H1 (cell line): ENCODE results near the gene DEDD2. TPM values are rescaled to one million over a fixed set of nuclear protein-coding genes. Genes with fewer than 3 reads are reported as not detected.

Experiments
- CTCF ChIA-PET: fragments of 300-600 bp; sonication (Branson Sonifier 250); formaldehyde crosslinking; loops from one replicate; lab custom pipeline; 2021; ENCODE audit not compliant: partially characterized antibody; lab: Charles Lee
- POLR2A ChIA-PET: fragments of 300-600 bp; sonication (Branson Sonifier 250); formaldehyde crosslinking; loops from one replicate; lab custom pipeline; 2021; ENCODE audit warnings: inconsistent platforms; ENCODE audit not compliant: partially characterized antibody; lab: Charles Lee
- DNase-seq, 2 experiments: peaks; one replicate each; pipeline versions ENCODE4 v3.0.0 to v3.0.0-alpha.2; 2010 to 2022; ENCODE audit warnings: low spot score in 2 of 2, low read depth in 1 of 2, mixed read lengths in 1 of 2
- FAIRE-seq: peaks from 2 replicates; lab custom pipeline; 2011; peaks lifted over from hg19 to GRCh38; lab: Jason Lieb, UNC
- H2AFZ ChIP-seq: 2 replicates; pipeline ENCODE4 v1.8.1; 2012; ENCODE audit warnings: low read length, inconsistent platforms
- H2AK5ac ChIP-seq: 2 replicates; pipeline ENCODE4 v1.6.1; 2013; ENCODE audit warnings: low read depth, low read length
- H2BK120ac ChIP-seq: replicated peaks from 2 replicates; pipeline ENCODE3; 2013; ENCODE audit warnings: low read depth, low read length, inconsistent platforms
- H2BK12ac ChIP-seq: 2 replicates; pipeline ENCODE4 v1.6.1; 2013; ENCODE audit warnings: low read depth, low read length
- H2BK15ac ChIP-seq: 2 replicates; pipeline ENCODE4 v1.6.1; 2013; ENCODE audit warnings: low read length
- H2BK20ac ChIP-seq: 2 replicates; pipeline ENCODE4 v1.6.1; 2013; ENCODE audit warnings: low read length
- H2BK5ac ChIP-seq: 2 replicates; pipeline ENCODE4 v1.6.1; 2013; ENCODE audit warnings: low read depth, low read length
- H3K14ac ChIP-seq: 2 replicates; pipeline ENCODE4 v1.6.1; 2013; ENCODE audit warnings: inconsistent platforms; ENCODE audit not compliant: insufficient read length
- H3K18ac ChIP-seq: 2 replicates; pipeline ENCODE4 v1.6.1; 2013; ENCODE audit warnings: low read length; ENCODE audit errors: extremely low read depth
- H3K23ac ChIP-seq: 2 replicates; pipeline ENCODE4 v1.6.1; 2013; ENCODE audit warnings: inconsistent platforms; ENCODE audit not compliant: insufficient read length
- H3K23me2 ChIP-seq: 2 replicates; pipeline ENCODE4 v1.6.1; 2013; ENCODE audit warnings: low read depth, low read length
- H3K27ac ChIP-seq: 2 replicates; pipeline ENCODE4 v1.6.1; 2011; ENCODE audit warnings: low read depth, low read length, inconsistent platforms
- H3K27me3 ChIP-seq, 4 experiments: replicated peaks in 1 of 4; 1 replicate in 1 of 4; 2 replicates in 3 of 4; pipeline versions ENCODE4 v1.6.1 to v1.8.1; 2011 to 2013; ENCODE audit warnings: low read length in 3 of 4, mild to moderate bottlenecking in 3 of 4, inconsistent platforms in 2 of 4, mixed read lengths in 2 of 4, moderate library complexity in 1 of 4; ENCODE audit not compliant: control insufficient read depth in 3 of 4, insufficient read depth in 3 of 4; ENCODE audit errors: extremely low read depth in 1 of 4
- H3K36me3 ChIP-seq, 4 experiments: 2 replicates each; pipeline versions ENCODE4 v1.6.1 to v1.8.1; 2011 to 2013; ENCODE audit warnings: mild to moderate bottlenecking in 4 of 4, low read length in 3 of 4, moderate library complexity in 2 of 4, control low read depth in 1 of 4, inconsistent platforms in 1 of 4; ENCODE audit not compliant: insufficient read depth in 4 of 4, control insufficient read depth in 2 of 4
- H3K4ac ChIP-seq: replicated peaks from 2 replicates; pipeline ENCODE3; 2013; ENCODE audit warnings: low read length, low read depth, mixed read lengths, inconsistent platforms; ENCODE audit not compliant: insufficient read length
- H3K4me1 ChIP-seq, 4 experiments: replicated peaks in 1 of 4; 1 replicate in 1 of 4; 2 replicates in 3 of 4; pipeline versions ENCODE4 v1.6.1 to v1.8.1; 2011 to 2013; ENCODE audit warnings: low read length in 3 of 4, inconsistent platforms in 2 of 4, mixed read lengths in 1 of 4; ENCODE audit not compliant: insufficient read depth in 4 of 4, control insufficient read depth in 3 of 4
- H3K4me2 ChIP-seq, 2 experiments: 2 replicates each; pipeline versions ENCODE4 v1.6.1 to v1.8.1; 2011 to 2013; ENCODE audit warnings: low read depth in 2 of 2, low read length in 2 of 2, control low read depth in 1 of 2, inconsistent platforms in 1 of 2, mild to moderate bottlenecking in 1 of 2; ENCODE audit not compliant: insufficient read depth in 1 of 2
- H3K4me3 ChIP-seq, 4 experiments: fragments of 200-600, 300-600 bp in 1 of 4; sonication (generic), shearing (Covaris generic), sonication (Bioruptor Twin) in 1 of 4; 2 replicates each; pipeline versions ENCODE4 v1.5.1 to v1.8.1; 2011 to 2016; ENCODE audit warnings: low read length in 4 of 4, low read depth in 3 of 4, control low read depth in 2 of 4, inconsistent platforms in 2 of 4, mild to moderate bottlenecking in 2 of 4, mixed read lengths in 1 of 4, moderate library complexity in 1 of 4; ENCODE audit not compliant: insufficient read depth in 2 of 4; ENCODE audit errors: extremely low read depth in 1 of 4
- H3K56ac ChIP-seq: replicated peaks from 2 replicates; pipeline ENCODE3; 2013; ENCODE audit warnings: low read depth, mild to moderate bottlenecking, mixed read lengths, low read length, inconsistent platforms; ENCODE audit not compliant: insufficient read length
- H3K79me1 ChIP-seq: 2 replicates; pipeline ENCODE4 v1.6.1; 2013; ENCODE audit warnings: low read depth, low read length, control low read depth
- H3K79me2 ChIP-seq, 2 experiments: 2 replicates each; pipeline versions ENCODE4 v1.6.1 to v1.8.1; 2012 to 2013; ENCODE audit warnings: low read length in 2 of 2, mild to moderate bottlenecking in 2 of 2, inconsistent platforms in 1 of 2; ENCODE audit not compliant: insufficient read depth in 2 of 2, control insufficient read depth in 1 of 2
- H3K9ac ChIP-seq, 4 experiments: replicated peaks in 1 of 4; 1 replicate in 1 of 4; 2 replicates in 3 of 4; pipeline versions ENCODE4 v1.6.1 to v1.8.1; 2011 to 2013; ENCODE audit warnings: low read depth in 3 of 4, low read length in 3 of 4, control low read depth in 2 of 4, mild to moderate bottlenecking in 2 of 4, moderate library complexity in 2 of 4, inconsistent platforms in 1 of 4; ENCODE audit errors: extremely low read depth in 1 of 4
- H3K9me3 ChIP-seq, 2 experiments: 2 replicates each; pipeline versions ENCODE4 v1.6.1 to v1.8.1; 2012 to 2013; ENCODE audit warnings: mild to moderate bottlenecking in 2 of 2, moderate library complexity in 2 of 2, control low read depth in 1 of 2, inconsistent platforms in 1 of 2, low read depth in 1 of 2, low read length in 1 of 2, mixed read lengths in 1 of 2; ENCODE audit not compliant: insufficient read depth in 2 of 2
- H4K20me1 ChIP-seq, 2 experiments: replicated peaks in 1 of 2; 2 replicates each; pipeline versions ENCODE3 to v1.8.1; 2011 to 2013; ENCODE audit warnings: inconsistent platforms in 2 of 2, low read length in 2 of 2, mild to moderate bottlenecking in 1 of 2; ENCODE audit not compliant: insufficient read depth in 2 of 2, control insufficient read depth in 1 of 2
- H4K5ac ChIP-seq: 2 replicates; pipeline ENCODE4 v1.6.1; 2013; ENCODE audit warnings: low read length, low read depth, mixed read lengths, inconsistent platforms; ENCODE audit not compliant: insufficient read length
- H4K8ac ChIP-seq: 2 replicates; pipeline ENCODE4 v1.8.0; 2013; ENCODE audit warnings: mild to moderate bottlenecking, moderate library complexity, low read length, inconsistent platforms; ENCODE audit not compliant: insufficient read depth; ENCODE audit errors: extremely low read depth
- H4K91ac ChIP-seq: replicated peaks from 2 replicates; pipeline ENCODE3; 2013; ENCODE audit warnings: low read length, mixed read lengths, inconsistent platforms; ENCODE audit not compliant: insufficient read length
- CHD2 ChIP-seq: IDR thresholded peaks from 2 replicates; pipeline ENCODE4 v1.6.1; 2012; ENCODE audit warnings: low read length, improper control_type of control experiment
- EGR1 ChIP-seq: IDR thresholded peaks from 2 replicates; pipeline ENCODE4 v1.6.1; 2011; ENCODE audit warnings: low read depth, low read length, borderline replicate concordance
- GABPA ChIP-seq: IDR thresholded peaks from 2 replicates; pipeline ENCODE4 v1.6.1; 2011; ENCODE audit warnings: mild to moderate bottlenecking, low read length, moderate library complexity, borderline replicate concordance; ENCODE audit not compliant: insufficient read depth
- WGBS, 2 experiments: shearing (Covaris generic) in 1 of 2; methylation state at CpG; one replicate each; pipeline versions ENCODE4 v1.1.6 to v1.1.7; 2013 to 2015; ENCODE audit warnings: low lambda C conversion rate in 2 of 2, mixed read lengths in 2 of 2, inconsistent platforms in 1 of 2, low coverage in 1 of 2, missing lambda C conversion rate in 1 of 2; ENCODE audit not compliant: insufficient replicate concordance in 2 of 2, insufficient coverage in 1 of 2, insufficient read length in 1 of 2; ENCODE audit errors: extremely low coverage in 1 of 2, missing lambda C conversion rate in 1 of 2; 5-methylcytosine and 5-hydroxymethylcytosine counted together
- polyA plus RNA-seq, 7 experiments: library from polyadenylated mRNA; depleted of rRNA in 3 of 7; stranded (reverse) in 5 of 7; unstranded in 2 of 7; fragments of >200 nt in 5 of 7; fragments of 200-250 nt in 2 of 7; gene quantifications; 1 replicate in 5 of 7; 2 replicates in 1 of 7; 4 replicates in 1 of 7; pipeline versions ENCODE4 v1.2.1 to v1.2.3, GENCODE V29; 2011 to 2013; ENCODE audit warnings: missing spikeins in 2 of 7, mixed read lengths in 2 of 7
- total RNA-seq: library from RNA; stranded (reverse); fragmentation: NEBNext Ultra II Directional; extraction: Animal tissue kit (Norgen Biotek cat#: 25700); gene quantifications from 2 replicates; pipeline ENCODE4 v1.2.1, GENCODE V29; 2021

DEDD2 gene
- total and polyA plus RNA-seq, 2 of the 8 experiments (the other 6 are each of a cell fraction or from before 2014, with no cell fraction given): 37.8 to 65.0 TPM

- H3K4me2 ChIP-seq: no peak overlapping the region
- 89% methylated on average over 3 of the region's 3 CpGs; no CpG with 5 or more reads in 1 of the 2 experiments for WGBS, 2 experiments
- no peak overlapping the region for H2BK12ac ChIP-seq
- no peak overlapping the region for H3K56ac ChIP-seq
- no peak overlapping the region for H2BK15ac ChIP-seq
- no peak overlapping the region for H4K91ac ChIP-seq
- H3K27me3 ChIP-seq: peaks cover 0 to 3% (median 0%) of the 10 kb centered on the region in 4 experiments; a peak in 2 of 7 replicates
- H3K4me1 ChIP-seq: peaks cover 0 to 12% (median 10%) of the 10 kb centered on the region in 4 experiments; a peak in 6 of 7 replicates
- no peak overlapping the region for H2AFZ ChIP-seq
- DNase-seq (no peak), FAIRE-seq (no peak)
- ChIA-PET CTCF (interaction anchor here (0.7 to 1.4 kb wide), 2 partner anchors 11 to 226 kb away, joined by 4 to 5 read pairs; no protein-coding TSS in a partner anchor), POLR2A (interaction anchor here (1.3 kb wide), 1 partner anchor 11 kb away, joined by 3 read pairs; no protein-coding TSS in a partner anchor)
- no peak overlapping the region for H3K4ac ChIP-seq
- H2BK20ac ChIP-seq: no peak overlapping the region
- H3K9ac ChIP-seq: no peak overlapping the region
- peaks cover 0 to 7% (median 3%) of the 10 kb centered on the region in 4 experiments; a peak in 4 of 8 replicates for H3K36me3 ChIP-seq
- no peaks in the 10 kb centered on the region; a peak in 1 of 4 replicates for H3K79me2 ChIP-seq
- H3K9me3 ChIP-seq: peaks cover 2 to 6% of the 10 kb centered on the region in 2 experiments; a peak in 1 of 4 replicates
- H2BK120ac ChIP-seq: no peak overlapping the region
- no peak overlapping the region for H3K27ac ChIP-seq
- H4K8ac ChIP-seq: no peak overlapping the region
- H3K4me3 ChIP-seq: no peak overlapping the region
- no peak overlapping the region for H3K18ac ChIP-seq
- no peak overlapping the region for H2BK5ac ChIP-seq
- no peak overlapping the region for H4K5ac ChIP-seq
- no peaks in the 10 kb centered on the region for H3K79me1 ChIP-seq
- no peaks in the 10 kb centered on the region for H3K23me2 ChIP-seq
- H2AK5ac ChIP-seq: no peak overlapping the region
- H3K14ac ChIP-seq: no peak overlapping the region
- peaks cover 0 to 2% of the 10 kb centered on the region in 2 experiments for H4K20me1 ChIP-seq
- TF ChIP-seq CHD2: no peak
- no peak for TF ChIP-seq EGR1
- no peak for TF ChIP-seq GABPA
- H3K23ac ChIP-seq: no peak overlapping the region
Measured at GRCh38 chr19:42193706-42194105, 23.8 kb downstream of the DEDD2 start.
